Measurements from ENCODE around the gene CDC73.

The CDC73 gene

GRCh38 chr1:193275773-193276172, 153.9 kb downstream of the CDC73 start:
- peak; percentile 10 for TF ChIP-seq CTCF (IDR thresholded peaks at IDR 0.05; ENCODE audit: low read depth, low read length, poor library complexity, severe bottlenecking)
- TF ChIP-seq EZH2phosphoT487 (IDR thresholded peaks at IDR 0.05; ENCODE audit: borderline replicate concordance, low read length), result no peak
- H3K27ac ChIP-seq (ENCODE audit: low read depth, low read length), result no peak overlapping the region

DNA sequence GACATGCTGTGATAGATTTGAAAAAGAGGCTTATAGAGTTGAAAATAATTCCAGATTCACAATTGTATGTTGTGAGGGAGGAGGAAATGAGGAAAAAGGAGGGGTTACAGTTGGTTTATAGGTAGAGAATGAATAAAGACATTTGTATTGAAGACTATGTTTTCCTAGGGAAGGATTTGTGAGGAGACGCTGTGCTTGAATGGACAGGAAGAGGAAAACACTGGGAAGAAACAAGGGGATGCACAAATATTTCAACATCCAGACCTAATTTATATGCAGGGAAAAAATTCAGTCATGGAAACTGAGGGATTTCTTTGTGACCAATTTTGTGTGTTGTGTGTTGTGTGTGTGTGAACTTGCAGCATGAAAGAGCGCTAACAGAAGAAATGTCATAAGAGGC, 157.1 kb downstream of the CDC73 start:
- H3K79me2 ChIP-seq (ENCODE audit: control insufficient read depth, low read length), result no peaks in the 10 kb centered on the region
- H3K4me2 ChIP-seq (ENCODE audit: low read length), result no peak overlapping the region
- no peaks in the 10 kb centered on the region for H3F3A ChIP-seq (ENCODE audit: control insufficient read depth, insufficient read depth)
- H3K27me3 ChIP-seq (ENCODE audit: control insufficient read depth, low read length), result no peaks in the 10 kb centered on the region
- H3K36me3 ChIP-seq (ENCODE audit: control insufficient read depth, low read length), result no peaks in the 10 kb centered on the region
- H3K27ac ChIP-seq (ENCODE audit: low read depth, low read length), result no peak overlapping the region
- H3K4me3 ChIP-seq (ENCODE audit: low read length), result no peak overlapping the region
- TF ChIP-seq EZH2phosphoT487 (IDR thresholded peaks at IDR 0.05; ENCODE audit: borderline replicate concordance, low read length) (no peak), CTCF (IDR thresholded peaks at IDR 0.05; ENCODE audit: low read depth, low read length, poor library complexity, severe bottlenecking) (no peak)
- no peaks in the 10 kb centered on the region for H3K4me1 ChIP-seq (ENCODE audit: control insufficient read depth, low read length)
- no peaks in the 10 kb centered on the region for H3K9me3 ChIP-seq (ENCODE audit: control insufficient read depth, insufficient read depth, low read length)
- no peaks in the 10 kb centered on the region for H4K20me1 ChIP-seq (ENCODE audit: control insufficient read depth, insufficient read depth, low read depth, low read length)
- H3K9me2 ChIP-seq (replicated peaks; ENCODE audit: control insufficient read depth, low read length), result no peaks in the 10 kb centered on the region

More at GRCh38 chr1:193275773-193276172, 153.9 kb downstream of the CDC73 start:
- Histone ChIP-seq H3K27me3 (ENCODE audit: control insufficient read depth, low read length) (no peaks in the 10 kb centered on the region), H3K4me3 (ENCODE audit: low read length) (no peak overlapping the region), H3K36me3 (ENCODE audit: control insufficient read depth, low read length) (no peaks in the 10 kb centered on the region), H3K4me1 (ENCODE audit: control insufficient read depth, low read length) (peaks cover 6% of the 10 kb centered on the region), H3K79me2 (ENCODE audit: control insufficient read depth, low read length) (no peaks in the 10 kb centered on the region), H3K9me2 (replicated peaks; ENCODE audit: control insufficient read depth, low read length) (no peaks in the 10 kb centered on the region), H4K20me1 (ENCODE audit: control insufficient read depth, insufficient read depth, low read depth, low read length) (no peaks in the 10 kb centered on the region), H3K9me3 (ENCODE audit: control insufficient read depth, insufficient read depth, low read length) (no peaks in the 10 kb centered on the region), H3F3A (ENCODE audit: control insufficient read depth, insufficient read depth) (no peaks in the 10 kb centered on the region), H3K4me2 (ENCODE audit: low read length) (no peak overlapping the region)

DNA sequence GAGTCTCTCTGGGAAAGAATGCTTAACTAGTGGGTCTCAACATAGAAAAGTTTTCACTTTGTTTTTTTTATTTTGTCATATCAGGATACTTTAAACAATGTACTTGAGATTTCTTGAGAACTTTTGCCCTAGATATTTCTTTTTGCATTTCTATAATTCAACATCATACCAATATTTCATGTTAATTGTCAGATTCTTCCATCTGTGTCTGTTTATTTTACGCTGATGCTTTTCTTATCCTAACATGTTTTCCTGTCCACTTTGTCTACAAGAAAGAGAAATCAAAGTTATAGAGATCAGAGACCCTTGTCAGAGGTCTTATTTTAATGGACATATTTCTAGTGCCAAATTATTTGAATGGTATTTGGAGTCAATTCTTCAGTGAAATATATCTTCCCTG, 160.1 kb downstream of the CDC73 start:
- no peaks in the 10 kb centered on the region for H4K20me1 ChIP-seq (ENCODE audit: control insufficient read depth, insufficient read depth, low read depth, low read length)
- TF ChIP-seq EZH2phosphoT487 (IDR thresholded peaks at IDR 0.05; ENCODE audit: borderline replicate concordance, low read length), result no peak
- no peak for TF ChIP-seq CTCF (IDR thresholded peaks at IDR 0.05; ENCODE audit: low read depth, low read length, poor library complexity, severe bottlenecking)
- H3K4me3 ChIP-seq (ENCODE audit: low read length), result no peak overlapping the region
- H3F3A ChIP-seq (ENCODE audit: control insufficient read depth, insufficient read depth), result no peaks in the 10 kb centered on the region
- H3K27me3 ChIP-seq (ENCODE audit: control insufficient read depth, low read length), result no peaks in the 10 kb centered on the region
- no peak overlapping the region for H3K27ac ChIP-seq (ENCODE audit: low read depth, low read length)
- no peak overlapping the region for H3K4me2 ChIP-seq (ENCODE audit: low read length)
- H3K79me2 ChIP-seq (ENCODE audit: control insufficient read depth, low read length), result no peaks in the 10 kb centered on the region
- H3K36me3 ChIP-seq (ENCODE audit: control insufficient read depth, low read length), result no peaks in the 10 kb centered on the region
- H3K9me3 ChIP-seq (ENCODE audit: control insufficient read depth, insufficient read depth, low read length), result no peaks in the 10 kb centered on the region
- no peaks in the 10 kb centered on the region for H3K9me2 ChIP-seq (replicated peaks; ENCODE audit: control insufficient read depth, low read length)
- H3K4me1 ChIP-seq (ENCODE audit: control insufficient read depth, low read length), result no peaks in the 10 kb centered on the region

DNA sequence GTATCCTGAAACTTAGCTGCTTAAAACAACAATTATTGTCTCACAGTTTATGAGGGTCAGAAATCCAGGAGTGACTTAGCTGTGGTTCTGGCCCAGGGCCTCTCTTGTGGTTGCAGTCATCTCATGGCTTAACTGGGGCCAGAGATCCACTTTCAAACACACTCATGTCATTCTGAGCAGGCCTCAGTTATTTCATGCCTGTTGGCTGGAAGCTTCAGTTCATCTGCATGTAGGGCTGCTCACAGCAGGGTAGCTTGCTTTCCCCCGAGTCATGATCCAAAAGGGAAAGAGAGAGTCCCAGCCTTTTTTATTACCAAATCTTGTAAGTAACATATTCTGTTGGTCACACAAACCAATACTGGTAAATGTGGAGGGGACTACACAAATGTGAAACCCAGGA, 161.2 kb downstream of the CDC73 start:
- H3K27ac ChIP-seq (ENCODE audit: low read depth, low read length), result no peak overlapping the region
- TF ChIP-seq CTCF (IDR thresholded peaks at IDR 0.05; ENCODE audit: low read depth, low read length, poor library complexity, severe bottlenecking) (no peak), EZH2phosphoT487 (IDR thresholded peaks at IDR 0.05; ENCODE audit: borderline replicate concordance, low read length) (no peak)
- H3K79me2 ChIP-seq (ENCODE audit: control insufficient read depth, low read length), result no peaks in the 10 kb centered on the region
- H3K9me2 ChIP-seq (replicated peaks; ENCODE audit: control insufficient read depth, low read length), result no peaks in the 10 kb centered on the region
- no peaks in the 10 kb centered on the region for H4K20me1 ChIP-seq (ENCODE audit: control insufficient read depth, insufficient read depth, low read depth, low read length)
- H3K9me3 ChIP-seq (ENCODE audit: control insufficient read depth, insufficient read depth, low read length), result no peaks in the 10 kb centered on the region
- H3K4me3 ChIP-seq (ENCODE audit: low read length), result no peak overlapping the region
- H3F3A ChIP-seq (ENCODE audit: control insufficient read depth, insufficient read depth), result no peaks in the 10 kb centered on the region
- H3K4me1 ChIP-seq (ENCODE audit: control insufficient read depth, low read length), result no peaks in the 10 kb centered on the region
- no peak overlapping the region for H3K4me2 ChIP-seq (ENCODE audit: low read length)
- H3K27me3 ChIP-seq (ENCODE audit: control insufficient read depth, low read length), result no peaks in the 10 kb centered on the region
- no peaks in the 10 kb centered on the region for H3K36me3 ChIP-seq (ENCODE audit: control insufficient read depth, low read length)
